Neural cell (in vitro differentiated cells): ENCODE measurements around the gene ACTR1A. TPM values are rescaled to one million over a fixed set of nuclear protein-coding genes. Genes with fewer than 3 reads are reported as not detected.

Experiments
- H2AFZ ChIP-seq: fragments of 200-600, 300-800 bp; sonication (generic), shearing (Covaris generic); 2 replicates; pipeline ENCODE4 v1.6.0; 2014; ENCODE audit warnings: low read depth, mild to moderate bottlenecking, antibody characterized with exemption, low read length, moderate library complexity
- H3F3A ChIP-seq: fragments of 200-600 bp; shearing (Covaris generic); 2 replicates; pipeline ENCODE4 v1.6.1; 2016; ENCODE audit warnings: mild to moderate bottlenecking, moderate library complexity, mixed read lengths, antibody characterized with exemption, low read length; ENCODE audit not compliant: insufficient read depth, poor library complexity, severe bottlenecking
- H3K27ac ChIP-seq: fragments of 200-600, 300-800 bp; sonication (generic), shearing (Covaris generic); 2 replicates; pipeline ENCODE4 v1.5.1; 2014; ENCODE audit warnings: mild to moderate bottlenecking, low read length, moderate library complexity
- H3K27me3 ChIP-seq: fragments of 300-800, 200-600 bp; sonication (generic), shearing (Covaris generic); 2 replicates; pipeline ENCODE4 v1.6.0; 2014; ENCODE audit warnings: mild to moderate bottlenecking, low read depth, low read length, moderate library complexity; ENCODE audit not compliant: insufficient read depth
- H3K36me3 ChIP-seq: fragments of 300-800, 200-600 bp; sonication (generic), shearing (Covaris generic); 2 replicates; pipeline ENCODE4 v1.5.1; 2014; ENCODE audit warnings: mild to moderate bottlenecking, antibody characterized with exemption, low read length, moderate library complexity; ENCODE audit not compliant: insufficient read depth
- H3K4me2 ChIP-seq: fragments of 300-800, 200-600 bp; sonication (generic), shearing (Covaris generic); 2 replicates; pipeline ENCODE4 v1.6.0; 2014; ENCODE audit warnings: mild to moderate bottlenecking, low read length
- H3K4me3 ChIP-seq: fragments of 300-800, 200-600 bp; sonication (generic), shearing (Covaris generic); 2 replicates; pipeline ENCODE4 v1.5.1; 2014; ENCODE audit warnings: mild to moderate bottlenecking, low read length, moderate library complexity
- H3K79me2 ChIP-seq: fragments of 200-600 bp; shearing (Covaris generic); replicated peaks from 2 replicates; pipeline ENCODE4 v1.6.0; 2014; ENCODE audit warnings: mild to moderate bottlenecking, low read length, moderate library complexity; ENCODE audit not compliant: insufficient read depth
- H3K9ac ChIP-seq: fragments of 300-800, 200-600 bp; sonication (generic), shearing (Covaris generic); 2 replicates; pipeline ENCODE4 v1.6.1; 2016; ENCODE audit warnings: mild to moderate bottlenecking, low read length, mixed read lengths
- H3K9me2 ChIP-seq: fragments of 200-600 bp; shearing (Covaris generic); 2 replicates; pipeline ENCODE4 v1.6.1; 2016; ENCODE audit warnings: mild to moderate bottlenecking, low read length, mixed read lengths; ENCODE audit not compliant: insufficient read depth
- H3K9me3 ChIP-seq: fragments of 200-600, 300-800 bp; sonication (generic), shearing (Covaris generic); 2 replicates; pipeline ENCODE4 v1.6.1; 2016; ENCODE audit warnings: mild to moderate bottlenecking, mixed run types, low read length, moderate library complexity, mixed read lengths
- H4K20me1 ChIP-seq: fragments of 200-600 bp; shearing (Covaris generic); 2 replicates; pipeline ENCODE4 v1.6.1; 2016; ENCODE audit warnings: mild to moderate bottlenecking, mixed run types; ENCODE audit not compliant: insufficient read depth
- CTCF ChIP-seq: fragments of 450-650 bp; IDR thresholded peaks from 2 replicates; pipeline ENCODE4 v1.5.1; 2014; ENCODE audit warnings: antibody characterized with exemption, mild to moderate bottlenecking, moderate library complexity; ENCODE audit not compliant: poor library complexity, severe bottlenecking
- EP300 ChIP-seq: fragments of 450-650 bp; conservative IDR thresholded peaks from 2 replicates; pipeline ENCODE4 v1.6.1; 2014; ENCODE audit warnings: antibody characterized with exemption, mild to moderate bottlenecking, moderate library complexity; ENCODE audit not compliant: poor library complexity, severe bottlenecking
- EZH2 ChIP-seq: fragments of 200-600, 300-800 bp; shearing (Covaris generic), sonication (generic); IDR thresholded peaks from 2 replicates; pipeline ENCODE4 v1.6.1; 2014; ENCODE audit warnings: antibody characterized with exemption, low read length, borderline replicate concordance, mild to moderate bottlenecking; ENCODE audit not compliant: insufficient read depth, poor library complexity, severe bottlenecking
- MXI1 ChIP-seq: fragments of 450-650 bp; conservative IDR thresholded peaks from 2 replicates; pipeline ENCODE4 v1.6.1; 2014; ENCODE audit warnings: antibody characterized with exemption, mild to moderate bottlenecking; ENCODE audit not compliant: poor library complexity, severe bottlenecking
- POLR2AphosphoS5 ChIP-seq: IDR thresholded peaks from 2 replicates; pipeline ENCODE4 v1.6.1; 2012
- RAD21 ChIP-seq: fragments of 450-650 bp; conservative IDR thresholded peaks from 2 replicates; pipeline ENCODE4 v1.6.1; 2014; ENCODE audit warnings: antibody characterized with exemption, mild to moderate bottlenecking, moderate library complexity
- REST ChIP-seq: IDR thresholded peaks from 2 replicates; pipeline ENCODE4 v1.6.1; 2012; ENCODE audit warnings: borderline replicate concordance
- SMC3 ChIP-seq: fragments of 450-650 bp; conservative IDR thresholded peaks from 2 replicates; pipeline ENCODE4 v1.6.1; 2014; ENCODE audit warnings: antibody characterized with exemption, mild to moderate bottlenecking, moderate library complexity; ENCODE audit not compliant: poor library complexity
- TAF1 ChIP-seq: IDR thresholded peaks from 2 replicates; pipeline ENCODE4 v1.6.1; 2012; ENCODE audit warnings: low read depth
- polyA plus RNA-seq: library from polyadenylated mRNA; depleted of rRNA; stranded (reverse); fragments of >200 nt; gene quantifications from 2 replicates; pipeline ENCODE4 v1.2.3, GENCODE V29; 2014

ACTR1A gene
- polyA plus RNA-seq, 1 donor from 2014 or later = 316 TPM

GRCh38 chr10:102499356-102499755 lies 3.2 kb downstream of the ACTR1A start:
- peak overlapping the region; percentile 13 for H3K4me3 ChIP-seq
- TF ChIP-seq EP300 (no peak), POLR2AphosphoS5 (no peak), CTCF (no peak), SMC3 (no peak), REST (no peak), TAF1 (no peak), EZH2 (no peak), MXI1 (no peak), RAD21 (no peak)
- H3K4me2 ChIP-seq = no peak overlapping the region
- H3K27me3 ChIP-seq = no peaks in the 10 kb centered on the region
- H3K36me3 ChIP-seq = no peaks in the 10 kb centered on the region
- H3K27ac ChIP-seq = no peak overlapping the region
- peaks cover 41% of the 10 kb centered on the region for H4K20me1 ChIP-seq
- H3K9ac ChIP-seq = no peak overlapping the region
- H3K9me2 ChIP-seq = no peaks in the 10 kb centered on the region
- H2AFZ ChIP-seq = no peak overlapping the region
- peaks cover 5% of the 10 kb centered on the region for H3F3A ChIP-seq
- no peaks in the 10 kb centered on the region for H3K9me3 ChIP-seq
- H3K79me2 ChIP-seq = peaks cover 70% of the 10 kb centered on the region

GRCh38 chr10:102497545-102497944 lies 5.0 kb downstream of the ACTR1A start:
- H4K20me1 ChIP-seq = peaks cover 57% of the 10 kb centered on the region
- peaks cover 84% of the 10 kb centered on the region for H3K79me2 ChIP-seq
- H2AFZ ChIP-seq = no peak overlapping the region

More at GRCh38 chr10:102497545-102497944, 5.0 kb downstream of the ACTR1A start:
- Histone ChIP-seq H3F3A (no peaks in the 10 kb centered on the region), H3K4me3 (no peak overlapping the region), H3K4me2 (no peak overlapping the region), H3K9me3 (no peaks in the 10 kb centered on the region), H3K36me3 (no peaks in the 10 kb centered on the region), H3K9me2 (no peaks in the 10 kb centered on the region), H3K9ac (no peak overlapping the region), H3K27me3 (no peaks in the 10 kb centered on the region), H3K27ac (no peak overlapping the region)
- no peak for TF ChIP-seq MXI1
- TF ChIP-seq CTCF = no peak
- no peak for TF ChIP-seq POLR2AphosphoS5
- TF ChIP-seq TAF1 = no peak
- TF ChIP-seq SMC3 = no peak
- no peak for TF ChIP-seq RAD21
